Limb (tissue), 2 donors: ENCODE results near the gene TBX6.
"Not testable (repeated sequence)": the region's sequence is repeated elsewhere in the genome, so short reads cannot be mapped to it uniquely, and the experiment has no call there.

ENCODE experiments used
- DNase-seq, 2 donors: peaks; one replicate each; pipeline ENCODE4 v3.0.0-alpha.2; 2016; ENCODE audit errors: extremely low spot score in 2 of 2

The TBX6 gene

GRCh38 chr16:30066761-30067583 is 24.8 kb downstream of the TBX6 start:
- no peak for DNase-seq

- peak in 1 of 2 donors; percentile 27 for DNase-seq
Measured at GRCh38 chr16:30065943-30066760, 25.6 kb downstream of the TBX6 start.

GRCh38 chr16:30065102-30065942 is 26.4 kb downstream of the TBX6 start, which contains the start of gene ALDOA:
ALDOA (plus strand) TSS chr16:30065760; CDS start chr16:30066898, 1,138 bp downstream.
- DNase-seq = peak; percentile 98

GRCh38 chr16:30064729-30065101 is 27.0 kb downstream of the TBX6 start:
- no peak for DNase-seq

- DNase-seq = peak; percentile 49 to 73
Measured at GRCh38 chr16:30063893-30064728, 27.6 kb downstream of the TBX6 start.

DNA sequence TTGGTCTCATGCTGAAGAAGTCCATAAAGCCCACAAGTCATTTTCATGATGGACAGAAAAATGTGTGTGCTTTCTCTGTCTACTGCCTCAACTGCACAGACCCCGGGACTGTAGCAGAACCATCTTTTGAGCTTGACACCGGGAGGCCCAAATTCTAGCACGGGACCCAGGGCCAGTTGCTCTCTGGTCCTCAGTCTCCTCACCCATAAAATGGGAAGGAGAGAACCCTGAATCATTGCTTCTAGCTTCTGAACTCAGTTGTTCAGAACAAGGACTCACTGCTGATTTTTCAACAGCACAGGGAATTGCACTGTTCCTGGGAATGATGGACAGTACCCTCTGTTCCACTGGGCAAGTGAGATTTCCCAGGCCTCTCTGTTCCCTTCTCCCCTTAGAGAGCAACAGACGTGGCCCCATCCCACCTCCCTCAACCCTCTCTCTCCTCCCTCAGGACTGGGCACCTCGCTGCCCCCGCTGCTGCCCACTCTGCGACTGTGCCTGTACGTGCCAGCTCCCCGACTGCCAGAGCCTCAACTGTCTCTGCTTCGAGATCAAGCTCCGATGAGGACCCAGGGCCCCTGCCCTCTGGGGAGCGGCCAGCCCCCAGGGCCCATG is 28.3 kb downstream of the TBX6 start:
- no peak for DNase-seq

DNA sequence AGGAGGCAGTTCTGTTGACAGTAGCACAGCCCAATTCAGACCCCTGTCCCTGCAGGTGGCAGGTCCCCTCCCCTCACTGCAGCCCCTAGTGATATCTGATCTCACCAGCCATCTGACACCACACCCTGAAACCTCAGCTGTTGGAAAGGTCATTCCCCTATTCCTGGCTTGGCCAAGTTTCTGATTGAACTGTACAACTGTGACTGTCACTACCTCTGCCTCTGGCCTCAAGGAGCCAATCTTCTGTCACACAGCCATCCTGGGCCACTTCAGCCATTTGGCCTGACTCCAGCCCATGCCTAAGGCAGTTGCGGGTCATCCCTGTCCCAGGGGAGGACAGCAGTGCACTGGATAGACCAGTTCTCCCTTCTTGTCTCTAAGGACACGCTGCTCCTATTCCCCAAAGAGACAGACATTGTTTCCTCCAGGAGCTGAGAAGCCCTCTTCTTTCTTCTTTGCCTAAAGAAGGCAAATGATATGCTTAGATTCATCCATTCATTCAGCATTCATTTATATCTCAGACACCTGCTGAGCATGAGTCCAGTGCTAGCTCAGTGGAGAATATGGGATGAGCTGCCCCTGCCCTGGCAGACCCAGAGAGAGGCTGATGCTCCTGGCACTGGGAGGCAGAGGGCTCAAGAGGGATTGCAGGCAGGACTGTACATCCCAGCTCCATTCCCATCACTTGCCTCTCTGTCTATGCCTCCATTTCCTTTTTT is 30.7 kb downstream of the TBX6 start:
- DNase-seq = peak; percentile 55 to 61

DNA sequence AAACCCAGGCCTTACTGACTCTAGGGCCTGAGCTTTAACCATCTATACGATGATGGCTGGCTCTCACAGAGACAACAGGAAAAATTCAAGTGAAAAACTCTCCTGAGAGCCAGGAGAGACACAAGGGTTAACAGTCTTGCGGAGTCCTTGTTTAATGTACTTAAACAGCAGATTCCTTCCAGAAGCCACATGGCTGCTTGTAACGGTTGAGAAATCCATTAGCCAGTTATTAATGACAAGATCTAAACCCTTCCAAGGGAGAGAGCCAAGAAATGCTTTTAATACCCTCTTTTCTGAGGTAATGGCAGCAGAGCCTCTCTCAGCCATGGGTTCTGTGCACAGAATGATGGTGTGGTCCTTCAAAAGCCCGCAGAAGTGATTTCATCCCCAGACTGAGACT is 31.4 kb downstream of the TBX6 start:
- peak in 1 of 2 donors; percentile 22 for DNase-seq

DNA sequence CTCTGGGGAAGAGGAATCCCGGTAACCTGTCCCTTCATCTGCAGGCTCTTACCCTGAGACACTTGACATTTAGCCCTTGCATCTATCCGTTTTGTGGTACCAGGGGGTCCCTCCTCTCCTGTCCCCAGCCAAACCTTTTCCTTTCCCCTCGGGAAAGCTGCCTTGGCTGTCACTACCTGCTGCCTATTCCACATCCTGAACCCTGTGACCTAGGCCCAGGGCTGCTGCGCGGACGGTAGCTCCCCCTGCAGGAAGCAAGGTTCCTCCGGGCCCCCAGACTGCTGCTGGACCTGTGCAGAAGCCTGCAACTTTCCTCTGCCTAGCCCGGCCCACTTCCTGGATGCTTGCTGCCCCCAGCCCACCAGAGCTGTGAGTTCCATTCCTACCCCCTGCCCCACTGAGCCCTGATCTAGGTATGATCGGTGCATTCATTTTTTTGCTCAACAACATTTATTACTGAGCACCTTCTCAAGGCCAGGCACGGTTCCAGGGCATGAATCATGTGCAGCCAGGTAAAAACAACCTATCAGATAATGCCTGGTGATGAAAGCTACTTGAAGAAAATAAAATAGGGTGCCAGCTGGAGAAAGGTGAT is 36.7 kb downstream of the TBX6 start:
- DNase-seq = no peak

- DNase-seq = no peak
Measured at GRCh38 chr16:30054451-30054850, 37.3 kb downstream of the TBX6 start.

DNA sequence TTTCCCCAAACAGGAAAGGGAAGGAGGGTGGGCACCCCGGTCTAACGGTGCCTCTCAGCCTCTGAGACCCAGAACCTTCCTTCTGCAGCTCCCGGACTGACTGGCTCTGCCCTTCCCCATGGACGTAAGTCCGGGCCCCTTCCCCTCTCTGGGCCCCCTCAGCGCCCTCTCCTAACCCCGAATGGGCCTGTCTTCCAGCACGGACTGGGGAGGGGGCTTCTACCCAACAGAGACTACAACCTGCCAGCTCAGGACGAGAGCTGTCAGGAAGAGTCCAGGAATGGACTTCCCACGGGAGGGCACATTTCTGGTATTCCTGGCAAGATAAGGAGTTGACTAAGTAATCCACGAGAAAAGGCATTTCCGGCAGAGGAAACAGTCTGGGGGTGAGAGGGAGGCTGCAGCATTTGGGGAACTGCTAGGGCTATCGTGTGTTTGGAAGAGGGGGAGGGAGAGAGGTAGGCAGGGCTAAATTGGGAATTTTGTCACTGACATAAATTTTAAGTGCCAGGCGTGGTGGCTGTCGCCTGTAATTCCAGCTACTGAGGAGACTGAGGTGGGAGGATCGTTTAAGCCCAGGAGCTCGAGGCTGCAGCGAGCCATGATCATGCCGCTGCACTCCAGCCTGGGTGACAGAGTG is 38.2 kb downstream of the TBX6 start:
- no peak for DNase-seq

GRCh38 chr16:30052671-30053372 is 38.9 kb downstream of the TBX6 start:
- peak; percentile 93 to 96 for DNase-seq

DNA sequence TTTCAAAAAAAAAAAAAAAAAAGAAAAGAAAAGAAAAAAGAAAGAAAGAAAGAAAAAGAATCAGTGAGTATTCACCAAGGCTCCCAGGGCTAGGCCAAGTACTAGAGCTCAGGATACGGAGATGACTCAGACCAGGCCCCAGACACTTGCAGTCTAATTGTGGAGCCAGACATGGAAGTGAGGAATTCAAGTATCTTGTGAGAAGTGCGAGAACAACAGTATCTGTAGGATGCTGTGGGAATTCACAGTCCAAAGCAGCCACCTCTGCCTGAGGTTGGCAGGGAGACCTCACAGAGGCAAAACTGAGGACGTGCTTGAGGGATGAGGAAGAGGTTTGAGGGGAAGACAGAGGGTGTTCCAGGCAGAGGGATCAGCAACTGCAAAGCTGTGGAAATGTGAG is 40.2 kb downstream of the TBX6 start:
- no peak for DNase-seq

- DNase-seq = no peak
Measured at GRCh38 chr16:30049871-30050270, 41.9 kb downstream of the TBX6 start.

DNA sequence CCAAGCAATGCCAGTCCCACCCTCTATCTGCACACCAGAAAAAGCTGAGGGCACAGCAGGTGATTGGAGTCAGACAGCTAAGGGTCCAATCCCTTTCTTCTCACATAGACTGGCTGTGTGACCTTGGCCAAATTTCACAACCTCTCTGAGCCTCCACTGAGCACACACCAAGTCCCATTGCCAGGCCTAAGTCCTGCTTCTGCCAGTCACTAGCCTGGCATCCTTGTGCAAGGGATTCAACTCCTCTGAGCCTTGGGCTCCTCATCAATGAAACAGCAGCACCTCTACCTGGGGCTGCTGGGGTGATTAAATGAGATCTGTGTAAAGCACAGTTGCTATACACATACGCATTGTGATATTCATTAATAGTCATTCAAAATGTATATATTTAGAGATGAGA is 45.1 kb downstream of the TBX6 start:
- DNase-seq = no peak

DNA sequence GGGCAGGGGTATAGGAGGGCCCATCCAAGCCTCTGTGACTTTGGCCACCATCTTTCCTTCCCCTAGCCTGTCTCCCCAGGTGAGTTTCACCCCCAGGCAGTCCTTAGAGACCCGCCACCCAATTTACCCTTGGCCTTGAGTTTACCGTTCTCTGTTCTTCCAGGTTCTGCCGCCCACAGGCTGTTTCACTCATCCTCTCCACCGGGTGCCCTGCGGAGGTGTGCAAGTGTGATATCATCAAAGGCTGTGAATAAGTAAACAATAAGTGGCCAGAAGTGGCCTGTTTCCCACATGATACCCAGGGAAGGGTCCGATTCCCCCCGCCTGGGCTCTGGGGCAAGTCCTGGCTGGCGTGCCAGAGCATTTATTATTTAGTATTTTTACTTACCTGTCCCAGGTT is 45.5 kb downstream of the TBX6 start:
- DNase-seq = no peak

GRCh38 chr16:30041841-30042240 is 49.9 kb downstream of the TBX6 start:
- peak in 1 of 2 donors; percentile 24 for DNase-seq

DNA sequence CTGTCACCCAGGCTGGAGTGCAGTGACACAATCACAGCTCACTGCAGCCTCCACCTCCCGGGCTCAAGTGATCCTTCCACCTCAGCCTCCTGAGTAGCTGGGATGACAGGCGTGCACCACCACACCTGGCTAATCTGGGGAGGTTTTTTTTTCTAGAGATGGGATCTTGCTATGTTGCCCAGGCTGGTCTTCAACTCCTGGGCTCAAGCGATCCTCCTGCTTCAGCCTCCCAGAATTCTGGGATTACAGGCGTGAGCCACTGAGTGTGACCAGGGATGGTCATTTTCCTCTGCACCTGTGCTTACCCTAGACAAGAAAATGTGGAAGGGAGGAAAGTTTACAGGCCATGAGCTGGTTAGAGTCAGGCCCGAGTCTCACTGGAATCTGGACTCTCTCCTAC is 51.0 kb downstream of the TBX6 start:
- DNase-seq = not testable (repeated sequence)
